GM12874 (cell line): ENCODE results near the gene MORN3.

Experiments used
- TF ChIP-seq, protein P1 (sequence below): IDR thresholded peaks from 2 replicates; pipeline ENCODE4 v1.5.1; 2011; ENCODE audit warnings: low read depth, mild to moderate bottlenecking, control low read depth, low read length, moderate library complexity; ENCODE audit not compliant: insufficient read depth

MORN3 gene

DNA sequence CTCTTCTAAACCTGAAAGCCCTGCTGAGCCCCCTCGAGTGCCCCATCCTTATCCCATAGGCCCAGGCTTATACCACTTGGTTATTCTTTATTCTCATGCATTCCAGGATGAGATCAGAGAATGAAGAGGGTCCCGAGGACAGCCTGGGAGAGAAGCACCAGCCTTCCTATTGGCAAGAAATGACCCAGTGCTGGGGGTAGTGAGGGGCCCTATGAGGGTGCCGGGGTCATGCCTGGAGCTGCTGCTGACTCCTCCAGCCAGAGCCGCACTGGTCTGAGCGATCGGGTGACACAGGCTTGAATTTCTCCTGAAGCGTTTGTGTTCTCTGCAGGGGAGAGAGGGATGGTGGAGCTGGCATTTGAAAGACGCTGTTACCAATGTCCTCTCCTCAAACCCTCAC, 18.1 kb downstream of the MORN3 start:
- TF ChIP-seq, protein P1, sequence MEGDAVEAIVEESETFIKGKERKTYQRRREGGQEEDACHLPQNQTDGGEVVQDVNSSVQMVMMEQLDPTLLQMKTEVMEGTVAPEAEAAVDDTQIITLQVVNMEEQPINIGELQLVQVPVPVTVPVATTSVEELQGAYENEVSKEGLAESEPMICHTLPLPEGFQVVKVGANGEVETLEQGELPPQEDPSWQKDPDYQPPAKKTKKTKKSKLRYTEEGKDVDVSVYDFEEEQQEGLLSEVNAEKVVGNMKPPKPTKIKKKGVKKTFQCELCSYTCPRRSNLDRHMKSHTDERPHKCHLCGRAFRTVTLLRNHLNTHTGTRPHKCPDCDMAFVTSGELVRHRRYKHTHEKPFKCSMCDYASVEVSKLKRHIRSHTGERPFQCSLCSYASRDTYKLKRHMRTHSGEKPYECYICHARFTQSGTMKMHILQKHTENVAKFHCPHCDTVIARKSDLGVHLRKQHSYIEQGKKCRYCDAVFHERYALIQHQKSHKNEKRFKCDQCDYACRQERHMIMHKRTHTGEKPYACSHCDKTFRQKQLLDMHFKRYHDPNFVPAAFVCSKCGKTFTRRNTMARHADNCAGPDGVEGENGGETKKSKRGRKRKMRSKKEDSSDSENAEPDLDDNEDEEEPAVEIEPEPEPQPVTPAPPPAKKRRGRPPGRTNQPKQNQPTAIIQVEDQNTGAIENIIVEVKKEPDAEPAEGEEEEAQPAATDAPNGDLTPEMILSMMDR: no peak

DNA sequence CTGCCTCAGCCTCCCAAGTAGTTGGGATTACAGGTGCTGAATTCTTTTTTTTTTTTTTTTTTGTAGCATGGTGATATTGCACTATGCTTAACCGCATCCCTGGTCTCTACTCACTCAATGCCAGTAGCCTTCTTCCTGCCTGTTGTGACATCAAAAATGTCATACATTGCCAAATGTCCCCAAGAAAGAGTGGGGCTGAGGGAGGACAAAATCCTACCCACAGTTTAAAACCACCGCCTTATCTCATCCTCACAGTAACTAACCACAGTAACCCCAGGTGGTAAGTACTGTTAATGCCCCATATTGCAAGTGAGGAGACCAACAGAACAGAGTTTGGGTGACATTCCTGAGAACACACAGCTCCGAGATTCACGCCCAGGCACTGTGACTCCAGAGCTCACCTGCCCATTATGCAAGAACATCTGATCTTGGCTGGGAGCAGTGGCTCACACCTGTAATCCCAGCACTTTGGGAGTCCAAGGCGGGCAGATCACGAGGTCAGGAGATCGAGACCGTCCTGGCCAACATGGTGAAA, 19.6 kb downstream of the MORN3 start:
- TF ChIP-seq, protein P1: no peak

DNA sequence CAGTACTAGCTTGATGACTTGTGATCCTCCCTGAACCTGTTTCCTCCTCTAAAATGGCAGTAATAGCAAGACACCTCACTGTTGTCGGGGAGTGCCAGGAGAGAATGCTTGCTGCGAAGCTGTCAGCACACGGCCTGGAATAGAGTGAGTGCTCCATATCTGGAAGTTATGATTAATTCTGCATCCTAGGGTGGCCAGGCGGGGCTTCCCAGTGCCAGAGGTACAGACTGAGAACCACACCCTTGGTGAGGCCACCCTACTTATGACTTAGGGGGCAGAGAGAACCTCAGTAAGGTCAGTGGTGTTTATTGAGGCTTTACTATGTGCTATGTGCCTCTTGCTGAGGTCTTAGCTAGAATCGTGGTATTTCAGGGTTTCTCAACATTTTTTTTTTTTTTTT, 20.1 kb downstream of the MORN3 start:
- TF ChIP-seq, protein P1: no peak

DNA sequence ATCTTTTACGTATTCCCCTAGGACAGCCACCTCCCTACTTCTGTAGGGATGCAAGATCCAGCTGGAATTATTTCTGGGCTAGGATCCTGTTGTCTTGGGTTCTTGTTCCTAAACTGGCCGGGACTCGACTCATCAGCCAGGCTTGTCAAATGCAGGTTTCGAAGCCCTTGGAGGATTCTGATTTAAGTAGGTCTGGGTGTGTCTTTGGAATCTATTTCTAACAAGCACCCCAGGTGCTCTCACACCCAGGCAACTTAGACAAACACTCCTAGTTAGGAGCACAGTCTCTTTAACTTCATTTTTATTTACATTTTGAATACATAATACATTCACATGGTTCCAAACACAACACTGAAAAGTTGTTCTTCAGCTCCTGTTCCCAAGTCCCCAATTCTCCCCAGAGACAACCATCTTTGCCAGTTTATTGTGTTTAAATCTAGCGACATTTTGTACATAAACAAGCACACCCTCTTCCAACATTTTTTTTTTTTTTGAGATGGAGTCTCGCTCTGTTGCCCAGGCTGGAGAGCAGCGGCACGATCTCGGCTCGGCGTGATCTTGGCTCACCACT, 20.9 kb downstream of the MORN3 start:
- TF ChIP-seq, protein P1: no peak

DNA sequence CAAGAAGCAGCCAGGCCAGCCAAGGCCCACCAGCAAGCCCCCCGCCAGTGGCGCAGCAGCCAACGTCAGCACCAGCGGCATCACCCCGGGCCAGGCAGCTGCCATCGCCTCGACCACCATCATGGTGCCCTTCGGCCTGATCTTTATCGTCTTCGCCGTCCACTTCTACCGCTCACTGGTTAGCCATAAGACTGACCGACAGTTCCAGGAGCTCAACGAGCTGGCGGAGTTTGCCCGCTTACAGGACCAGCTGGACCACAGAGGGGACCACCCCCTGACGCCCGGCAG, 28.2 kb downstream of the MORN3 start:
- TF ChIP-seq, protein P1: no peak

DNA sequence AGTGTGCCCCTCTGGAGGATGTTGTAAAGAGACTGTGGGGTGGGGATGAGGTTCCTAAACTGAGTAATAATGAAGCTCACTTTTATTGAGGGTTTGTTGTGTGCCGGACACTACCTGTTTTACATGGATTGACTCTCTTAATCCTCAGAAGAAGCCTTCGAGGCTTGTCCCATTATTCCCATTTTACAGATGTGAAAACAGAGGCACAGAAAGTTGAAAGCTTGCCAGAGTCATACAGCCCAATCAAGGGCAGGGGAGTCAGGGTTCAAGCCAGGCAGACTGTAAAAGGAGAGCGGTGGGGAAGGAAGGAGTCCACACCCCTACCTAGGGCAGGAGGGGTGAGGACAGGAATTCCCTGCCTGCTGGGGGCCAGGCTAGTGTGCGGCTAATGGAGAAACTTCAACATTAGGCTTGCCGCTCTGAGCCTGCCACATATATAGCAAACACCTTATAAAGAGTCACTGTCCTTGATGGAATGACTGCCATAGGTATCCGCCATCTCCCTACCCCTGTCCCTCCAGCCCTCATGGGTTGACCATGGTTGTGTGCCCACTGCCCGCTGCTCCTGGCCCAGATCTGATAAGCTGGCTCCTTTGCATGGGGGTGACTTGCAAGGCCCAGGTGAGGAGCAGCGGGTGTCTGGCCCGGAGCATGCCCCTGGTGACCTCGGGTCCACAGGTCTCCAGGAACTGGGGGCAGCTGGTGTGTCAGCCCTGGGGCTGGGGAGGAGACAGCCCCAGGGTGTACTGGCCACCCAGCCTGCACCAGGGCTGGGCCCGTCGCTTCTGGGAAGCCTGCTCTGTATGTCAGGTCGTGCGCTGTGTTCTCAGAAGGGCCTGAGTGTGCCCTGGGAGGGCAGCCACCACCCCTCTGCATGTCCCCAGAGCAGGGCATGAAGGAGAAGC, 30.9 kb downstream of the MORN3 start:
- TF ChIP-seq, protein P1: no peak

DNA sequence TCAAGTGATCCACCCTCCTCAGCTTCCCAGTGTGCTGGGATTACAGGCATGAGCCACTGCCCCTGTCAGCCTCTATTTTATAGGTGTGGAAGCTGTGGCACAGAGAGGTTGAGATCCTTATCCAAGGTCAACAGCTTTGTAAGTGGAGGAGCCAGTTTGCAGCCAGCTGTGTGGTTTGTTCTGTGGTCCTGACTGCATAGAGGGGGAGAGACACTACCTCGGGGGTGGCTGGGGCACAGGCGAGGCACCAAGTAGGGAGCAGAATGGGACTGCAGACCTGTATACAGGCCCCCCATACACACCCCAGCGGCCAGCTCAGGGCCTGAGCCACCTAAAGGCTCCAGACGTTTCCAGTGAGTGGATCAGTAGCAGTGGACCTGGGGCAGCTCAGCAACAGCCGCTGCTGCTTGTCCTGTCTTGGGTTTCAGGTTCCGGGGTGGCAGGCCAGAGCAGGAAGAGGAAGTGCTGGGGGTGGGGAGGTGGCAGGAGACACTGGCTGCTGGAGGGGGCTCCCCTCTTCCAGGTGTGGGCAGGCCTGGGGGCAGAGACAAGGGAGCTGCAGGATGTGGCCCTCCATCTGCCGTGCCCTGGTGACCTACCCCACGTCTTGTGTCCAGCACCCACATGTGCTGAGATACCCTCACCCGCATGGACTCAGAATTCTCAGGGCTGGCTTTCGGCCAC, 32.1 kb downstream of the MORN3 start:
- TF ChIP-seq, protein P1: no peak
